Natural killer cell (primary cell): ENCODE data around the gene CDK2. TPM values are rescaled to one million over a fixed set of nuclear protein-coding genes. Genes with fewer than 3 reads are reported as not detected.
"Not testable (repeated sequence)": the region's sequence is repeated elsewhere in the genome, so short reads cannot be mapped to it uniquely, and the experiment has no call there.

Experiments used
- ATAC-seq, 3 donors: fragments of 150-1000 bp in 2 of 3; fragments of 200-7000 bp in 1 of 3; cut with Tn5 transposase; 1 replicate in 1 of 3; 2 replicates in 2 of 3; pipeline ENCODE4 v1.10.0; 2021; ENCODE audit warnings: mild to moderate bottlenecking in 2 of 3, moderate library complexity in 2 of 3
- DNase-seq, 2 donors: peaks; one replicate each; pipeline versions ENCODE4 v3.0.0 to v3.0.0-alpha.2; 2013 to 2021; ENCODE audit warnings: mixed read lengths in 1 of 2
- H3K27ac ChIP-seq: one replicate; pipeline ENCODE4 v1.5.1; 2013; ENCODE audit warnings: mild to moderate bottlenecking, low read length
- H3K27me3 ChIP-seq: one replicate; pipeline ENCODE4 v1.6.1; 2013; ENCODE audit warnings: low read length; ENCODE audit not compliant: control insufficient read depth, insufficient read depth
- H3K36me3 ChIP-seq: one replicate; pipeline ENCODE4 v1.6.1; 2013; ENCODE audit warnings: low read length; ENCODE audit not compliant: control insufficient read depth, insufficient read depth
- H3K4me1 ChIP-seq: one replicate; pipeline ENCODE4 v1.6.1; 2013; ENCODE audit warnings: low read length; ENCODE audit not compliant: control insufficient read depth, insufficient read depth
- H3K4me3 ChIP-seq: one replicate; pipeline ENCODE4 v1.5.1; 2013; ENCODE audit warnings: low read length
- H3K9me3 ChIP-seq: one replicate; pipeline ENCODE4 v1.6.1; 2013; ENCODE audit warnings: low read length; ENCODE audit not compliant: control insufficient read depth, insufficient read depth
- H3K27ac Mint-ChIP-seq, 2 donors: one replicate each; pipeline ENCODE4 v1.8.0; 2022; ENCODE audit warnings: mild to moderate bottlenecking in 2 of 2, mixed read lengths in 2 of 2, moderate library complexity in 1 of 2
- H3K27me3 Mint-ChIP-seq, 2 donors: one replicate each; pipeline ENCODE4 v1.8.0; 2022; ENCODE audit warnings: low read depth in 2 of 2, mixed read lengths in 2 of 2
- H3K36me3 Mint-ChIP-seq: one replicate; pipeline ENCODE4 v1.8.0; 2022; ENCODE audit warnings: mixed read lengths
- H3K4me1 Mint-ChIP-seq, 2 donors: one replicate each; pipeline ENCODE4 v1.8.0; 2022; ENCODE audit warnings: mixed read lengths in 2 of 2
- H3K4me3 Mint-ChIP-seq: one replicate; pipeline ENCODE4 v1.8.0; 2022; ENCODE audit warnings: mild to moderate bottlenecking, moderate library complexity, mixed read lengths
- H3K9me3 Mint-ChIP-seq, 2 donors: one replicate each; pipeline ENCODE4 v1.8.0; 2022; ENCODE audit warnings: mixed read lengths in 2 of 2
- CTCF ChIP-seq: fragments of 200-600 bp; IDR thresholded peaks from one replicate; pipeline ENCODE4 v1.8.0; 2022; ENCODE audit warnings: antibody characterized with exemption
- WGBS: methylation state at CpG from one replicate; pipeline ENCODE4 v1.1.7; 2013; ENCODE audit warnings: missing lambda C conversion rate; ENCODE audit not compliant: insufficient coverage; 5-methylcytosine and 5-hydroxymethylcytosine counted together
- intact Hi-C: fragments of 100-400 bp; cut with micrococcal nuclease; formaldehyde crosslinking; loops from one replicate; pipeline ENCODE4 v1.14.2; 2022
- total RNA-seq, 4 donors: library from RNA; stranded (reverse); fragments of 120-200 nt in 1 of 4; gene quantifications; one replicate each; pipeline versions ENCODE4 v1.2.3 to v1.2.4, GENCODE V29; 2013 to 2022

CDK2 gene
- total RNA-seq, 3 donors from 2014 or later (not counting 1 experiment from before 2014, with no cell fraction given), result 19.5 to 27.3 (median 27.3) TPM

- no peak overlapping the region for H3K27ac ChIP-seq
- peaks cover 3 to 5% of the 10 kb centered on the region in 2 donors for H3K4me1 Mint-ChIP-seq
- no peak overlapping the region for H3K27ac Mint-ChIP-seq
- peaks cover 44% of the 10 kb centered on the region for H3K36me3 ChIP-seq
- no peaks in the 10 kb centered on the region for H3K4me1 ChIP-seq
- no peak overlapping the region for H3K4me3 Mint-ChIP-seq
- ATAC-seq (no peak), DNase-seq (no peak)
- no peaks in the 10 kb centered on the region for H3K9me3 ChIP-seq
- WGBS, result 100% methylated on average over 3 of the region's 4 CpGs
- H3K36me3 Mint-ChIP-seq, result peaks cover under 1% of the 10 kb centered on the region
- no peak for TF ChIP-seq CTCF
- H3K27me3 ChIP-seq, result no peaks in the 10 kb centered on the region
- no peak overlapping the region for H3K4me3 ChIP-seq
- no peaks in the 10 kb centered on the region for H3K9me3 Mint-ChIP-seq
- intact Hi-C loops, result no loop called here
- no peaks in the 10 kb centered on the region for H3K27me3 Mint-ChIP-seq
Observed at GRCh38 chr12:55985341-55985740, 18.7 kb downstream of the CDK2 start.

- H3K27ac Mint-ChIP-seq, H3K27ac ChIP-seq, H3K4me3 Mint-ChIP-seq, H3K27me3 Mint-ChIP-seq, ATAC-seq, DNase-seq, H3K4me1 Mint-ChIP-seq, H3K4me3 ChIP-seq, H3K4me1 ChIP-seq, intact Hi-C loops, H3K36me3 Mint-ChIP-seq, H3K9me3 Mint-ChIP-seq, H3K27me3 ChIP-seq, H3K9me3 ChIP-seq: not testable (repeated sequence)
- 97% methylated on average over 6 of the region's 7 CpGs for whole genome bisulfite sequencing
- peaks cover 50% of the 10 kb centered on the region for H3K36me3 ChIP-seq
Observed at GRCh38 chr12:55985976-55986375, 19.3 kb downstream of the CDK2 start.

DNA sequence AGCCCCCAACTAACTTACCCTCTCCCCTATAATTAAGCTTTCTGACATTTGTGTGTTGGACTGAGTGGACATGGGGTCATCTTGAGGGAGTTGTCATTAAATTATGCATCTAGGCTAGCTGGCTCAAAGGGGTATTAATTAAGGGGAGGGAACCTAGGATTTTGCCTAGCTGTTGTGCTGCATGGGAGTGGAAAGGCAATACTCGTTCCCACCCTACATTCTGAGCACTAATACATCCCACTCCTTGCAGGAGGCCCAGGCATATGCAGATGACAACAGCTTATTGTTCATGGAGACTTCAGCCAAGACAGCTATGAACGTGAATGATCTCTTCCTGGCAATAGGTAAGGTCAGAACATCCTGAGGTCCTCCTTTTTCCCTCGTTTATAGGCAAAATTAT lies 24.5 kb downstream of the CDK2 start:
- peaks cover 57% of the 10 kb centered on the region for H3K36me3 ChIP-seq
- no peaks in the 10 kb centered on the region for H3K27me3 ChIP-seq
- Mint-ChIP-seq H3K27ac (no peak overlapping the region), H3K9me3 (no peaks in the 10 kb centered on the region), H3K36me3 (peaks cover 20% of the 10 kb centered on the region), H3K27me3 (no peaks in the 10 kb centered on the region), H3K4me1 (peaks cover 2 to 3% of the 10 kb centered on the region in 2 donors), H3K4me3 (no peak overlapping the region)
- no peak for TF ChIP-seq CTCF
- H3K4me1 ChIP-seq, result peaks cover 2% of the 10 kb centered on the region
- H3K27ac ChIP-seq, result no peak overlapping the region
- ATAC-seq (no peak), DNase-seq (no peak)
- intact Hi-C loops, result no loop called here
- no peaks in the 10 kb centered on the region for H3K9me3 ChIP-seq
- no peak overlapping the region for H3K4me3 ChIP-seq
- 92% methylated on average over 3 of the region's 3 CpGs for WGBS

DNA sequence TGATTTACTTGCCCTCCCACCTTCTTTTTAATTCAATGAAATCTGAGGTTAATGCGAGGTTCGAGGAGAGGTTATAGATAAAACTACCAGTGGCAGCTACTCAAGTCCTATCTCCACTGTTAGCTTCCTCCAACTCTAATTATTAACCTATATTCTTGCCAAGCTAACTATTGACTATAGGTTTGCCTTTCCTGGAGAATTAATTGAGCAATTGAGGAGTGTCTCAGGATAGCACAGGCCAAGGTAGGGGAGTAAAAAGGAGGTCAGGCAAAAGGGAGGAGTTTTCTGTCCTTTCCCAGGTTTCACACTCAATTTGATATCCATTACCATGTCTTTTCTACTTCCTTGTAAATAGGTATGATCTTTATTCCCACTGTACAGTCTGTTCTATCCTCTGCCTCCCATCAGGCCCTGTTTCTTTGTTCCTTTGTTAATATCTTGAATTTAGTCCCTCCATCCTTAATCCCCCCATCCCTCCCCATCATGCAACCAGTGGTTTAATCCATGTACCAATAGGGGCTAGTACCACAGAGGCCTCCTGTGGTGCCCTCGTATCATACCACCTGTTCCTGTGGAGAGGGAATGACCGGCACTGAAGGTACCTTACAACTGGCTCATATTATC lies 26.7 kb downstream of the CDK2 start:
- Histone ChIP-seq H3K36me3 (peaks cover 48% of the 10 kb centered on the region), H3K27me3 (no peaks in the 10 kb centered on the region), H3K4me1 (peaks cover 21% of the 10 kb centered on the region), H3K4me3 (no peak overlapping the region), H3K9me3 (no peaks in the 10 kb centered on the region), H3K27ac (no peak overlapping the region)
- Mint-ChIP-seq H3K27ac (no peak overlapping the region), H3K36me3 (peaks cover 20% of the 10 kb centered on the region), H3K4me3 (no peak overlapping the region), H3K27me3 (no peaks in the 10 kb centered on the region), H3K4me1 (peaks cover 14 to 20% of the 10 kb centered on the region in 2 donors), H3K9me3 (no peaks in the 10 kb centered on the region)
- WGBS, result 92% methylated on average over 4 of the region's 4 CpGs
- no peak for ATAC-seq
- intact Hi-C loops, result no loop called here
- no peak for DNase-seq
- TF ChIP-seq CTCF, result no peak
